DMS79 (cell line): ENCODE data around the gene MMP14.
A peak's percentile ranks its signal among the peaks of the same experiment; 100 is the strongest.

ENCODE experiments used
- DNase-seq: peaks from one replicate; lab custom pipeline; 2025; lab: John Stamatoyannopoulos, UW

MMP14 gene

GRCh38 chr14:22884738-22885523, 48.5 kb downstream of the MMP14 start:
- DNase-seq, result no peak

- DNase-seq, result no peak
Measured at GRCh38 chr14:22885975-22886374, 49.6 kb downstream of the MMP14 start.

- peak; percentile 92 for DNase-seq
Measured at GRCh38 chr14:22886500-22887259, 50.3 kb downstream of the MMP14 start.

- DNase-seq, result peak; percentile 99
Measured at GRCh38 chr14:22887260-22887989, 51.0 kb downstream of the MMP14 start.

DNA sequence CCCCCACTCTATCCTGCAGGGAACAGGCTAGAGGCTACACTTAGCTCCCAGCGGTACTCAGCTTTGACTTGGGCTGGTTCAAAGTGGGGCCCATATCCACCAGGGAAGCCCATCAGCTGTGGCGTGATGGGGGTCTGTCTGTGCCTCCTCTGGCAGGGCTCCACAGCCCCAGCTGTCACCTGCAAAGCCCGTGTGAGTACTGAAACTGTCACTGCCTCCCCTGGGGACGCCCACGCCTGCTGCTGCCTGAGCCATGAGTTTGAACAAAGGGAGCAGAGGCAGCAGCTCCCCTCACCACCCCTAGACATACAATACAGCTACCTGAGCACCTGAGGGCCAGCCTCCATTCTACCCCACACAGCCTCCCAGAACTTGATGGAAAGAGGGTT, 51.6 kb downstream of the MMP14 start:
- DNase-seq, result no peak

DNA sequence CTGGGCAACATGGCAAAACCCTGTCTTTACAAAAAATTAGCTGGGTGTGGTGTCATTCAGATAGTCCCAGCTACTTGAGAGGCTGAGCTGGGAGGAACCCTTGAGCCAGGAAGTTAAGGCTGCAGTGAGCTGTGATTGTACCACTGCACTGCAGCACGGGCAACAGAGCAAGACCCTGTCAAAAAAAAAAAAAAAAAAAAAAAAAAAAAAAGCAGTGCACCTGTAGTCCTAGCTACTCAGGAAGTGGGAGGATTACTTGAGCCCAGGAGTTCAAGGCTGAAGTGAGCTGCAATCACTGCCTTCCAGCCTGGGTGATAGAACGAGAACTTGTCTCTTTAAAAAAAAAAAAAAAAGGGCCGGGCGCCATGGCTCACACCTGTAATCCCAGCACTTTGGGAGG, 52.3 kb downstream of the MMP14 start:
- no peak for DNase-seq

GRCh38 chr14:22890416-22890815, 54.0 kb downstream of the MMP14 start:
- no peak for DNase-seq

- DNase-seq, result no peak
Measured at GRCh38 chr14:22892488-22892887, 56.1 kb downstream of the MMP14 start.

- no peak for DNase-seq
Measured at GRCh38 chr14:22893706-22894105, 57.3 kb downstream of the MMP14 start.

DNA sequence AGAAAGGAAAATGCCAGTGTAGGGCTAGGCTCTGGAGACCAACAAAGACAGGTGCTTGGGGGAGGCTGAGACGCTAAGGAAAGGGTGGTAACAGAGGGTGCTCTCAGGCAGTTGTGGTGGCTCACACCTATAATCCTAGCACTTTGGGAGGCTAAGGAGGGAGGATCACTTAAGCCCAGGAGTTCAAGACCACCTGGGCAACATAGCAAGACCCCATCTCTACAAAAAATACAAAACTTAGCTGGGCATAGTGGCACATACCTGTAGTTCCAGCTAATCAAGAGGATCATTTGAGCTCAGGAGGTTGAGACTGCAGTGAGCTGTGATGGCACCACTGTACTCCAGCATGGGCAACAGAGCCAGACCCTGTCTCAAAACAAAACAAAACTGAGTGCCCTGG, 59.0 kb downstream of the MMP14 start:
- no peak for DNase-seq

DNA sequence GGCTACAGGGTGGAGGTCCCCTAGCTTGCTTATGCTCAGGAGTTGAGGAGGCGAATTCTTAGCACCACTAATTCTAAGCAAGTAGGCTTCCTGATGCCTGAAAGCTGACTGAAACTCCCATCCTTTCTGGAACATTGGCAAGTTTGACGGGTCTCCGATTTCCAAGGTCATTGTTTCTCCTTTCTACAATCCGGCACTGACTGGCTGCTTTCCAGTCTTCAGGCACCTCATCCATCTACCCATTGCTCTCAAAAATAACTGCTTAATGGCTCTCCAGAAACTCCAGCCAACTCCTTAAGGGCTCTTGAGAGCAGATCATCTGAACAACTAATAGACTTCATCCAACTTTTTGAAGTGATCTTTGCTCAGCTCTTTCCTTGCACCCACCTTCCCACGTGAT, 60.0 kb downstream of the MMP14 start:
- peak; percentile 98 for DNase-seq

- no peak for DNase-seq
Measured at GRCh38 chr14:22896760-22897159, 60.4 kb downstream of the MMP14 start.

DNA sequence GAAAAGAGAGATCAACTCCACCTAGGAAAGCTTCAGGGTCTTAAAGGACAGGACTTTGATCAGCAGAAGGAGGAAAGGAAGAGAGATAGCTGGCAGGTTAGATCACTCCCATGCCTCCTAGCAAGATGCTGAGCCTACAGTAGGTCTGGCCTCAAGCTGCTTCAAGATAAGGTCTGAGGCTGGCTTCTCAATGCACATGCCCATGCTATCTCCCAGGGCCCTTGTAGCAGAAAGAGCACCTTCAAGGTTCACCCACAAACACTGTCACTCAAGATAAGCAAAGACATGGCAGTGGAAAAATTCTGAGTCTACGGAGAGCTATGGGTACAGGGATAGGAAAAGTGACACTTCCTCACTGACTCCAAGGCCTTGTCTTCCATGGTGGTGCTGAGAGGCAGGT, 61.0 kb downstream of the MMP14 start:
- no peak for DNase-seq
